ENCODE data around the gene ECE1. TPM values are rescaled to one million over a fixed set of nuclear protein-coding genes. Genes with fewer than 3 reads are reported as not detected.

Gene ECE1
- total and polyA plus RNA-seq, 9 donors: 37.3 to 313 (median 119) TPM

GRCh38 chr1:21317690-21318043 is 27.4 kb upstream of the ECE1 start:
- Histone ChIP-seq H3K27ac (peak overlapping the region; percentile 83 to 93), H3K4me3 (no peak overlapping the region), H3K9me3 (no peaks in the 10 kb centered on the region), H3K36me3 (no peaks in the 10 kb centered on the region), H3K4me1 (ENCODE audit: insufficient read depth) (peaks cover 46% of the 10 kb centered on the region), H3K27me3 (no peaks in the 10 kb centered on the region)
- DNase-seq: no peak
- WGBS, 3 donors: 83 to 88% (median 86%) methylated on average over 9 of the region's 9 CpGs
- intact Hi-C loops (cut with DNase I): no loop called here
- TF ChIP-seq EP300 (IDR thresholded peaks at IDR 0.05) (no peak), CTCF (IDR thresholded peaks at IDR 0.05) (peak in 1 of 3 donors; percentile 11)

- Histone ChIP-seq H3K4me3 (no peak overlapping the region), H3K4me1 (ENCODE audit: insufficient read depth) (peaks cover 41% of the 10 kb centered on the region), H3K9me3 (no peaks in the 10 kb centered on the region), H3K36me3 (no peaks in the 10 kb centered on the region), H3K27ac (peak overlapping the region; percentile 83 to 93), H3K27me3 (no peaks in the 10 kb centered on the region)
- intact Hi-C loops (cut with DNase I): no loop called here
- 44 to 54% (median 48%) methylated on average over 16 of the region's 16 CpGs for WGBS, 3 donors
- peak; percentile 92 for TF ChIP-seq EP300 (IDR thresholded peaks at IDR 0.05)
- no peak for TF ChIP-seq CTCF (IDR thresholded peaks at IDR 0.05)
- peak; percentile 13 for TF ChIP-seq POLR2A (IDR thresholded peaks at IDR 0.05)
- DNase-seq: peak; percentile 72 to 86 (median 79)
These were observed 26.9 kb upstream of the ECE1 start for GRCh38 chr1:21317035-21317689.

- 84 to 89% (median 84%) methylated on average over 2 of the region's 2 CpGs for WGBS, 3 donors
- DNase-seq: no peak
- intact Hi-C loops (cut with DNase I): no loop called here
- Histone ChIP-seq H3K27ac (peak overlapping the region; percentile 59 to 93), H3K9me3 (no peaks in the 10 kb centered on the region), H3K27me3 (no peaks in the 10 kb centered on the region), H3K4me1 (ENCODE audit: insufficient read depth) (peaks cover 31% of the 10 kb centered on the region), H3K36me3 (no peaks in the 10 kb centered on the region), H3K4me3 (no peak overlapping the region)
- no peak for TF ChIP-seq EP300 (IDR thresholded peaks at IDR 0.05)
- TF ChIP-seq CTCF (IDR thresholded peaks at IDR 0.05): no peak
- TF ChIP-seq POLR2A (IDR thresholded peaks at IDR 0.05): no peak
These were observed 24.6 kb upstream of the ECE1 start for GRCh38 chr1:21314743-21315396.

- TF ChIP-seq CTCF (IDR thresholded peaks at IDR 0.05): no peak
- no peak for TF ChIP-seq EP300 (IDR thresholded peaks at IDR 0.05)
- TF ChIP-seq POLR2A (IDR thresholded peaks at IDR 0.05): no peak
- H3K36me3 ChIP-seq: no peaks in the 10 kb centered on the region
- H3K9me3 ChIP-seq: no peaks in the 10 kb centered on the region
- H3K4me3 ChIP-seq: no peak overlapping the region
- WGBS, 3 donors: 44 to 48% (median 44%) methylated on average over 19 of the region's 19 CpGs
- peaks cover 26% of the 10 kb centered on the region for H3K4me1 ChIP-seq (ENCODE audit: insufficient read depth)
- H3K27me3 ChIP-seq: no peaks in the 10 kb centered on the region
- DNase-seq: peak in 4 of 5 donors; percentile 66 to 81 (median 74)
- intact Hi-C loops (cut with DNase I): no loop called here
- H3K27ac ChIP-seq: peak overlapping the region; percentile 59 to 93
These were observed 23.8 kb upstream of the ECE1 start for GRCh38 chr1:21313886-21314721.

All from ovary (tissue), 9 donors.